ENCODE measurements around the gene POLN. TPM values are rescaled to one million over a fixed set of nuclear protein-coding genes. Genes with fewer than 3 reads are reported as not detected.
"Not testable (repeated sequence)": the region's sequence is repeated elsewhere in the genome, so short reads cannot be mapped to it uniquely, and the experiment has no call there.

The POLN gene
- polyA plus RNA-seq, 1 donor, result 3.1 TPM

DNA sequence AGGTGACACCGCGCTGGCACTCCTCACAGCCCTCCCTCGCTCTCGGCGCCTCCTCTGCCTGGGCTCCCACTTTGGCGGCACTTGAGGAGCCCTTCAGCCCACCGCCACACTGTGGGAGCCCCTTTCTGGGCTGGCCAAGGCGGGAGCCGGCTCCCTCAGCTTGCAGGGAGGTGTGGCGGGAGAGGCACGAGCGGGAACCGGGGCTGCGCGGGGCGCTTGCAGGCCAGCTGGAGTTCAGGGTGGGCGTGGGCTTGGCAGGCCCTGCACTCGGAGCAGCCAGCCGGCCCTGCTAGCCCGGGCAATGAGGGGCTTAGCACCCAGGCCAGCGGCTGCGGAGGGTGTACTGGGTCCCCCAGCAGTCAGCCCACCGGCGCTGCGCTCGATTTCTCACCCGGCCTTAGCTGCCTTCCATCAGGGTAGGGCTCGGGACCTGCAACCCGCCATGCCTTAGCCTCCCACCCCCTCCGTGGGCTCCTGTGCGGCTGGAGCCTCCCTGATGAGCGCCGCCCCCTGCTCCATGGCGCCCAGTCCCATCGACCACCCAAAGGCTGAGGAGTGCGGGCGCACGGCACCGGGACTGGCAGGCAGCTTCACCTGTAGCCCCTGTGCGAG lies 80.7 kb downstream of the POLN start:
- not testable (repeated sequence) for DNase-seq

DNA sequence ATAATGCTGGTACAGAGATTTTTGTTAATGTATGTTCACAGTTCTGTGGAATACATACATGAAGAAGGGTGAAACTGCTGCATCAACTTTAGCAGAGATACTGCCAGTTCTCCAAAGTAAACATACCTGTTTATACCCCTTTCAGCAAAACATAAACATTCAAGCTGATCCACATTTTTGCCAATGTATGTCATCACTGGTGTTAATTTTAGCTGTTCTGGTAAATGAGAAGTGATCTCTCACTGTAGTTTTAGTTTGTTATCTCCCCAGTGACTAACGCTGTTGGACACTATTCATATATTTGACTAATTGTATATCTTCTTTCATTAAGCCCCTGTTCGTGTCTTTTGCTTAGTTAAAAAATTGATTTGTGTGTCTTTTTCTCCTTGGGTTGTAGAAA lies 82.0 kb downstream of the POLN start:
- DNase-seq, result no peak

DNA sequence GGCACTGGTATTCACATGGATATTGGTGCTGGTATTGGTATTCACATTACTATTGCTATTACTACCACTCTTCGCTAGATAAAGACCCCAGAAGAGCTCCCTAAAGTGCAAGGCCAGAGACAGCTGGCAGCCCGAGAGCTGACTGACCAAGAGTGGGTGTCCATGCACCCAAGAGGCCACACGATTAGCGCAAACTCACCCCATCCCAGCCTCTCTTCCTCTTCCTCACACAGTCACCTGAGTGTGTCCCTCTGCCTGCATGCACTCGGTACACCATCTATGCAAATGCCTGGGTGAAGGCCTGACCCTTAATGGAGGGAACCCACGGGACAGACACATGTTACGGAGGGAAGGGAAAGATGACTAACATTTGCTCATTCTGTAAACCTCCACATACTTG lies 86.7 kb downstream of the POLN start:
- no peak for DNase-seq

DNA sequence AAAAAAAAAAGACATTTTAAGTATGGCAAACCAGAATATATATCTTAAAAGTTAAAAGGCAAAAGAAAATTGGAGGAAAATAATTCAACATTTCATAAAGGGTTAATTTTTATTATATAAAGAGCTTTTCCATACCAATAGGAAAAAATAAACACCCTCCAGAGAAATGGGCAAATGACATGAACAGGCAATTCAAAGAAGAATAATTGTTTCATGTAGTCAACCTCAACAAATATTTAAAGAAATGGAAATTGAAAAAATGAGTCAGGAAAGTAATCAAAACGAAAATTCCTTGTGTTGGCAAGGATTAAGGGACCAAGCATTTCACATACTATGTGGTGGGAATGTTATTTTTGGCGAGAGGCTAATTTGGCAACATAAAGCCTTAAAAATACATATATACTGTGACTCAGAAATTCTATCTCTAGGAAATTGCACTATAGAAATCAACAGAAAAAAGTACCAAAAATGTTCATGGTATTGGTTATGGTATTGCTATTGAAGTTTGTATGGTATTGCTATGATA lies 87.6 kb downstream of the POLN start:
- no peak for DNase-seq

DNA sequence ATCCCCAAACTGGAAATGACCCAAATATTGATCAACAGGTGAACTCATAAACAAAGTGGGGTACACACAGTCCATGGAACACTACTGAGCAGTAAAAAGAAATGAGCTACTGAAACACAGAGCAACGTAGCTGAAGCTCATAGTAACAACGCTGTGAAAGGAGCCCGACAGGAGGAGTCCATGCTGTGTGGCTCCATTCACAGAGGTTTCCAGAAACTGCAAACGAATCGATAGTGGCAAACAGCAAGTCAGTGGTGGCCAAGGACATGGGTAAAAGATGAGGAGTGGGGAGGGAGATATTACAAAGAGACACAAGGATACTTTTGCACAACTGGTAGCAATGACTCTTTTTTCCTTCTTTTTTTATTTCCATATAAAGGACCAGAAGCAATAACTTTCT lies 90.4 kb downstream of the POLN start:
- DNase-seq, result no peak

- DNase-seq, result no peak
Measured at GRCh38 chr4:2150076-2150475, 91.8 kb downstream of the POLN start.

GRCh38 chr4:2142630-2143427 lies 99.1 kb downstream of the POLN start:
- no peak for DNase-seq

DNA sequence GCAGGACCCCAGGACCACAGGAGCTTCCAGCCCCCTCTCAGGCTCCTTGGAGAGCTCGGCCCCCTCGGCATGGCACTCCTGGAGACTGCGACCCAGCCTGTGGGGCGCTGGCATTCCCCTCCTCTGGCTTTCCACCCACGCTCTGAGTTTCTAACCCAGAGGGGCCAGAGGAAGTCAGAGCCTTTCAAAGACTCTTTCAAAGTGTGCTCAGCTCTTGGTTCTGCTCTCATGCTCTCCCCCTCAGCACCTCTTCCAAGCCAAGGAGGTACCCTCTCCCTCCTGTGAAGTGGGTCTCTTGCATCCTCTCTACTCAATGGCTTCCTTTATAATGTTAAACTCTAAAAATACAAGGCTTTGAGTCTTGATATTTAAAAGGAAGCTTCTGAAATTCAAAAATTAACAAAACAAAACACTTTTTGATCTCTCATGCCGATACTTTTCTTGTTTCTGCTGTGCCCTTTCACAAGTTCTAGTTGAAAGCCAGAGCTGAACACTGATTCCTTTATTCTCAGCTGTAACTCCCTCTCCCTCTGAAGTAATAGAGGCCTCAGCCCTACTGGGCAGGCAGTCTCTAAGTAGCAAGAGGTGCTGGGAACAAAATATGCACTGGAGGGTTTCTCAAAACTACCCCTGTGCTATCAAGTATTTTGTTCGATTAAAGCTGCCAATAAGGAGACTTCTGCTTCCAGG lies 100.0 kb downstream of the POLN start:
- DNase-seq, result no peak

DNA sequence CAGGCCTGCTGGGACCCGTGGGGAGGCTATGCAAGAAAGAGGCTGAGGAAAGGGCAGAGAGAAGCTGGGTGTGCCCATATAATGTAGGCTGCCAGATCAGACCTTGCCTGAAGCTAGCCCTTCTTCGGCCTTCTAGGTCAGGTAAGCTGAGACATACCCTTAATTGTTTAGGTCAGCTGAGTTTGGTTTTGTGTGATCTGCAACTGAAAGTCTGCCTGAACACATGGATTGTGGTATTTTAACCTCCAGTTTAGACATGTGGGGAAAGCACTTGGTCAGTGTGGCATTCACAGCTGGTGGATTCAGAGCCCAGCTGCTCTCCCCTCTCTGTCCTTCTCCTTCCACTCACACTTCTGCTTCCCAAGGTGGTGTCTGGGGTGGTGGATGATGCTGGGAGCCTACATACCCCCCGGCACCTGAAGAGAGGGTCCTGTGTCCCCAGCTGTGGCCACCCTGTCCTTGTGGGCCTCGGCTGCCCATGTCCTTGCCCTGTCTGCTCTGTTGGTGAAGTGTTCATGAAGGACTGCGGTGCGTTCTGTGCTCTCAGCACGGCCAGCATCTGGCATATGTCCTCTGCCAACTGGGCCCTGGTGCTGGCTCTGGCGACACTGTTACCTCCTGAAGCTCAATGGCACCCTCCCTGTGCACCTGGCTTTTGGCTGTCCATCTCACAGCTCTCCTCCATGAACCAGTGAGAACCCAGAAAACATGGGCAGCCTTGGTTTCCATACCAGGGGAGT lies 100.7 kb downstream of the POLN start:
- no peak for DNase-seq

DNA sequence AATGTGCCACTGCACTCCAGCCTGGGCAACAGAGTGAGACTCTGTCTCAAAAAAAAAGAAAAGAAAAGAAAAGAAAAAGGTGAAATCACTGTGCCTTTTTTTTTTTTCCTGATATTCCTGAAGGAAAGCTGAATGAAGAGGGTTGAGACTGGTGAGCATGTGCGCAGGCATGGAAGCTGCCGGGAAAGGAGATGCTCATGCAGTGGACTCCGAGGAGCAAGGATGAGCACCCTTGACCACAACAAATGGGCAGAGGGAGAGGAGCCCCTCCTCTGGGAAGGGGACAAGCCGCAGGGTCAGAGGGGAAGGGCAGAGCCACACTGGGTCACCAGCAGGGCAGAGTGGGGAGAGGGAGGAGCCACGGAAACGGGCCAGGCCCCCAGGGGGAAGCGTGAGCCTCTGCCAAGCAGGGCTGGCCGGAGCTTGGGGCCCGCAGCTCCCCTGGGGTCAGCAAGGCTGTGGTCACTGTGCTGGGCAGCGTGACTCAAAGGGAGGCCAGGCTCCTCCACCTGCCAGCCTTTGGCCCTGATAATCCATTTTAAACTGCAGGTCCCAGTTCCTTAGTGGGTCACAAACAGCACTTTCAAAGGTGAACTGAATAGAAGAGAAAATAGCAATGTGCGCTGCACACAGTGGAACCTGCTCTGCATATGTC lies 102.9 kb downstream of the POLN start:
- DNase-seq, result no peak

GRCh38 chr4:2136726-2137125 lies 105.2 kb downstream of the POLN start:
- DNase-seq, result no peak

- peak; percentile 27 for DNase-seq
Measured at GRCh38 chr4:2135083-2135482, 106.8 kb downstream of the POLN start.

DNA sequence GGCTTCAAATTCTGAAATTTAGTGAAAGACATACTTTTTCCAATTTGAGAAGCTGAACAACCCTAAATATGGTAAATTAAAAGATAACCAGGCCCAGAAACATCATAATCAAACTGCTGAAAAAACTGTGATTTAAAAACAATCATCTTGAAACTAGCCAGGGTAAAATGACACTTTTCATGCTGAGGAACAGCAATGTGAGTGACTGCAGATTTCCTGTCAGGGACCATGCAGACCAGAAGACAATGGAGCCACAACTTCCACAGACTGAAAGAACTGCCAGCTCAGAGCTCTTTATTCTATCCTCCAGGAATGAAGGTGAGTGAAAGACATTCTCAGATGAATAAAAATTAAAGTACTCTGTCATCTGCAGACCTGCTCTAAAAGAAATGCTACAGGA lies 109.5 kb downstream of the POLN start:
- DNase-seq, result no peak

DNA sequence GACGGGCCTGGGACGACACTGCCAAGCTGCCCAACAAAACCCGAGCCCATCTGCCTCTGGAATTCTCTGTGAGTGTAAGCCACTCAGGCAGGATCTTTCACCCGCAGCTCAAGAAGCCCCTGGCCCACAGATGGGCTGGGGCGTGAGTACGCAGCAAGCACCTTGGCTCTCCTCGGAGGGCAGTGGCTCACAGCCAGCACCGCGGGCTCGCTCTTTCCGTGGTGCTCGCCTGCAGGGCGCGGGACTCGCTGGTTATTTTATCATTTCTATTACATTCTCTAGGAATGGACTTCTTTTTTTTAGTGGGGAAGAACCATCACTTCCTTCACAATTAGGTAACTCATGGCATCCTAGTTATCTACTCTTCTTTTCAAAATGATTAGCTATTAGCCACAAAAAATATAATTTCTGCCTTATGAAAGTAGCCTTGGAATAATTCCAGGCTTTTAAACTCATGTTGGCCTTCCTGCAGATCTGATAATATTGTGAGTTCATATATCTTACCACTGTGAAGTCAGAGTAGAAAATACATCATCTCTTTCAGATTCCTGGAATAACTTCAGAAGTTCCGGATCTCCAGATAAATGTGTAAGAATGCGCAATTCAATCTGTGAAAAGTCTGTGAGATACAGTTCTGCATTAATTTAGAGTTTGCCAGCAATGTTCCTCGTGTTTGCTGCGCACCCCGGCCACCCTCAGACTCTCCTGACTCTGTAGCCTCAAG lies 114.2 kb downstream of the POLN start:
- no peak for DNase-seq

- no peak for DNase-seq
Measured at GRCh38 chr4:2126309-2127043, 115.4 kb downstream of the POLN start.

- DNase-seq, result no peak
Measured at GRCh38 chr4:2125831-2126230, 116.1 kb downstream of the POLN start.

DNA sequence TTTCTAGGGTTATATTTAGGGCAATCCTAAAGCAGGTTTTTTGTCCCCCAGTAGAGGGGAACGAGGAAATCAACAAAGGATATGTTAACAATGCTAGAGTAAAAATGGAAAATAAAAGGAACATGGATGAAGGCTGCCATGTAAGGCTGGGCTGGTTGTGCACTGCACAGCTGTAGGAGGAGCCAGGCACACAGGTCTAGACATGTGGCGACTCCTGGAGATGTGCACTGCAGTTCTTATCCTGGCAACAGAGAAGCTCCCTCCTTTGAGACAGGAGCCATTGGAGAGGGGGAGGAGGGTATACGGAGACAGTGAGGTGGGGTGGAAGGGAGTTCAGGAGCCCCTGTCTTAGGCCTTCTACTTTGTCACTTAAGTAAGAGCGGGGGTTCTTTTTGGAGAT lies 116.9 kb downstream of the POLN start:
- DNase-seq, result no peak

- DNase-seq, result no peak
Measured at GRCh38 chr4:2116687-2117400, 125.1 kb downstream of the POLN start.

GRCh38 chr4:2105559-2105958 lies 136.4 kb downstream of the POLN start:
- no peak for DNase-seq
